Stimulated activated CD8-positive, alpha-beta memory T cell treated with anti-CD3 and anti-CD28 coated beads, Interleukin-2, amount 100 ng/mL, for 1 hour (primary cell): ENCODE data around the gene SAMD1.

Source experiments
- DNase-seq, 2 donors: peaks; one replicate each; pipeline ENCODE4 v3.0.0-alpha.2; 2020; ENCODE audit warnings: low read depth in 2 of 2

The SAMD1 gene

GRCh38 chr19:14113762-14114414 lies 23.3 kb upstream of the SAMD1 start:
- DNase-seq, result peak in 1 of 2 donors; percentile 14

- DNase-seq, result no peak
Measured at GRCh38 chr19:14112809-14113385, 22.3 kb upstream of the SAMD1 start.

- DNase-seq, result no peak
Measured at GRCh38 chr19:14112051-14112808, 21.7 kb upstream of the SAMD1 start.

GRCh38 chr19:14111486-14111885 lies 20.9 kb upstream of the SAMD1 start:
- DNase-seq, result no peak

GRCh38 chr19:14110650-14111049 lies 20.1 kb upstream of the SAMD1 start:
- no peak for DNase-seq

GRCh38 chr19:14107581-14108461 lies 17.3 kb upstream of the SAMD1 start:
- DNase-seq, result no peak

- no peak for DNase-seq
Measured at GRCh38 chr19:14106840-14107239, 16.3 kb upstream of the SAMD1 start.

GRCh38 chr19:14105680-14106079 lies 15.1 kb upstream of the SAMD1 start:
- DNase-seq, result no peak

GRCh38 chr19:14103310-14103709 lies 12.8 kb upstream of the SAMD1 start:
- no peak for DNase-seq

- no peak for DNase-seq
Measured at GRCh38 chr19:14102756-14103155, 12.2 kb upstream of the SAMD1 start.

- DNase-seq, result no peak
Measured at GRCh38 chr19:14102102-14102696, 11.6 kb upstream of the SAMD1 start.

GRCh38 chr19:14101003-14101545 lies 10.5 kb upstream of the SAMD1 start:
- DNase-seq, result no peak

GRCh38 chr19:14097532-14098151 lies 7.1 kb upstream of the SAMD1 start:
- no peak for DNase-seq

GRCh38 chr19:14096272-14096992 lies 5.9 kb upstream of the SAMD1 start:
- no peak for DNase-seq

- DNase-seq, result no peak
Measured at GRCh38 chr19:14094854-14095253, 4.3 kb upstream of the SAMD1 start.

- DNase-seq, result no peak
Measured at GRCh38 chr19:14093117-14093823, 2.7 kb upstream of the SAMD1 start.

- no peak for DNase-seq
Measured at GRCh38 chr19:14091813-14092462, 1.4 kb upstream of the SAMD1 start.

GRCh38 chr19:14091081-14091812 lies 696 bp upstream of the SAMD1 start:
- peak in 1 of 2 donors; percentile 35 for DNase-seq
